Femur (tissue), 1 donor: ENCODE results near the gene CLCF1.

ENCODE experiments used
- DNase-seq: peaks from one replicate; pipeline ENCODE4 v3.0.0-alpha.2; 2017

CLCF1 gene

GRCh38 chr11:67374571-67375281 lies 1.3 kb upstream of the CLCF1 start:
- no peak for DNase-seq

GRCh38 chr11:67373648-67374570 lies 511 bp upstream of the CLCF1 start:
- peak; percentile 74 for DNase-seq

GRCh38 chr11:67372321-67372992 lies 941 bp downstream of the CLCF1 start:
- no peak for DNase-seq

GRCh38 chr11:67371911-67372320 lies 1.5 kb downstream of the CLCF1 start:
- no peak for DNase-seq

GRCh38 chr11:67371189-67371910 lies 2.0 kb downstream of the CLCF1 start:
- DNase-seq = no peak

GRCh38 chr11:67370351-67371076 lies 2.9 kb downstream of the CLCF1 start:
- no peak for DNase-seq

- no peak for DNase-seq
These were observed 3.6 kb downstream of the CLCF1 start for GRCh38 chr11:67369801-67370284.

GRCh38 chr11:67369275-67369674 lies 4.1 kb downstream of the CLCF1 start:
- no peak for DNase-seq

- DNase-seq = no peak
These were observed 4.8 kb downstream of the CLCF1 start for GRCh38 chr11:67368621-67369020.

- no peak for DNase-seq
These were observed 5.6 kb downstream of the CLCF1 start for GRCh38 chr11:67367761-67368227.

GRCh38 chr11:67366961-67367760 lies 6.2 kb downstream of the CLCF1 start:
- peak; percentile 67 for DNase-seq

GRCh38 chr11:67366546-67366945 lies 6.9 kb downstream of the CLCF1 start:
- DNase-seq = peak; percentile 74

GRCh38 chr11:67365736-67366444 lies 7.5 kb downstream of the CLCF1 start:
- DNase-seq = no peak

GRCh38 chr11:67364783-67365722 lies 8.3 kb downstream of the CLCF1 start:
- DNase-seq = no peak

GRCh38 chr11:67364169-67364568 lies 9.2 kb downstream of the CLCF1 start:
- no peak for DNase-seq

GRCh38 chr11:67357831-67358670 lies 15.3 kb downstream of the CLCF1 start:
- DNase-seq = no peak

GRCh38 chr11:67356864-67357561 lies 16.4 kb downstream of the CLCF1 start:
- peak; percentile 81 for DNase-seq
